ENCODE measurements around the gene TGM2. TPM values are rescaled to one million over a fixed set of nuclear protein-coding genes. Genes with fewer than 3 reads are reported as not detected.

The TGM2 gene
- total and polyA plus RNA-seq, 9 of the 15 experiments (the other 6 are each of a cell fraction or from before 2014, with no cell fraction given) = 5.5 to 78.5 (median 37.6) TPM

- TF ChIP-seq EWSR1 (IDR thresholded peaks at IDR 0.05; ENCODE audit: borderline replicate concordance, low read depth, partially characterized antibody) = no peak
- TF ChIP-seq ZNF589 (CRISPR knock-in tag; IDR thresholded peaks at IDR 0.05; ENCODE audit: low read depth) = no peak
- TF ChIP-seq ATF1 (CRISPR knock-in tag; IDR thresholded peaks at IDR 0.05) = no peak
- peak; percentile 13 for TF ChIP-seq ATF1 (tag; IDR thresholded peaks at IDR 0.05)
- no peak for TF ChIP-seq SRSF9 (IDR thresholded peaks at IDR 0.05; ENCODE audit: borderline replicate concordance, low read depth, low read length)
- TF ChIP-seq ETS1 (conservative IDR thresholded peaks at IDR 0.05; ENCODE audit: control insufficient read depth, low read depth, low read length) = no peak
- TF ChIP-seq CUX1 (CRISPR knock-in tag; IDR thresholded peaks at IDR 0.05) = no peak
- peak; percentile 95 for TF ChIP-seq RBM25 (IDR thresholded peaks at IDR 0.05; ENCODE audit: low read depth, low read length, severe bottlenecking)
- TF ChIP-seq SMARCA5 (IDR thresholded peaks at IDR 0.05) = peak; percentile 98
- TF ChIP-seq PHTF2 (CRISPR knock-in tag; IDR thresholded peaks at IDR 0.05) = no peak
- TF ChIP-seq SMARCC2 (IDR thresholded peaks at IDR 0.05; ENCODE audit: low read depth) = no peak
- TF ChIP-seq SIRT6 (IDR thresholded peaks at IDR 0.05; ENCODE audit: low read depth, low read length) = no peak
- TF ChIP-seq ARID2 (IDR thresholded peaks at IDR 0.05) = no peak
- TF ChIP-seq NR1H2 (CRISPR knock-in tag; IDR thresholded peaks at IDR 0.05) = no peak
- TF ChIP-seq MAFG (tag; conservative IDR thresholded peaks at IDR 0.05) = peak; percentile 62
- TF ChIP-seq KDM2B (CRISPR knock-in tag; IDR thresholded peaks at IDR 0.05) = no peak
- TF ChIP-seq ZFX (CRISPR knock-in tag; IDR thresholded peaks at IDR 0.05) = no peak
- TF ChIP-seq ETV1 (tag; conservative IDR thresholded peaks at IDR 0.05; ENCODE audit: low read depth) = no peak
- no peak for TF ChIP-seq ZNF518B (CRISPR knock-in tag; IDR thresholded peaks at IDR 0.05)
- TF ChIP-seq ZBTB12 (CRISPR knock-in tag; IDR thresholded peaks at IDR 0.05) = no peak
Observed at GRCh38 chr20:38171675-38172043, 6.6 kb upstream of the TGM2 start (continued).
